NCI-H128 (cell line): ENCODE measurements around the gene NOP56.
A peak's percentile ranks its signal among the peaks of the same experiment; 100 is the strongest.

Source experiments
- DNase-seq: peaks from one replicate; lab custom pipeline; 2025; ENCODE audit not compliant: unreplicated experiment; lab: John Stamatoyannopoulos, UW

The NOP56 gene

DNA sequence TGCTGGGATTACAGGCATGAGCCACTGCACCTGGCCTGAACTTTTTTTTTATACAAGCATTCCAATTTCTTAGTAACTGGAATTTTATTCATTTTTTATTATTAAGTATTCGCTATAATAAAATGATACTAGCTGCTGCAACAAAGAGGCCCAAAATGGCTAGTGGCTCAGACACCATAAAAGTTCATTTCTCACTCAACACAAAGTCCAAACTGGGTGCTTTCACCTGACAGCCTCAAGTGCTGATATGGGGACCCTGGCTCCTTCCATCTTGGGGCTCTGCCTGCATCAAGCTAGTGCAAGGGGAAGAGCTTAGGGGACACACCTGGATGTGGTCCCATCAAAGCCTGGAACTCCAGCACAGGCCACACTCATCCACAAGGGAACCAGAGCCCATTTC, 12.2 kb upstream of the NOP56 start:
- DNase-seq: no peak

GRCh38 chr20:2640899-2641298, 11.5 kb upstream of the NOP56 start:
- no peak for DNase-seq

DNA sequence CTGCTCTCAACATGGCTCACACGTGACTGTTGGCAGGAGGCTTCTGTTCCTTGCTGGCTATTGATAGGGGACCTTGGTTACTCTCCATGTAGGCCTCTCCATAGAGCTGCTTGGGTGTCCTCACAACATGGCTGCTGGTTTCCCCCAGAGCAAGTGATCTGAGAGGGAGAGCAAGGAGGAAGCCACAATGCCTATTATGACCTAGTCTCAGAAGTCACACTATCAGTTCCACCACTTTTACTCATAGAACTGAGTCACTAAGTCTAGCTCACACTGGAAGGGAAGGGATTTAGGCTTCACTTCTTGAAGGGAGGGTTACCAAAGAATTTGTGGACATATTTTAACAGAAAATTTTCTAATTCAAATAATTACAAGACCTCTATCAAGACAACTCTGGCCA, 8.7 kb upstream of the NOP56 start:
- no peak for DNase-seq

DNA sequence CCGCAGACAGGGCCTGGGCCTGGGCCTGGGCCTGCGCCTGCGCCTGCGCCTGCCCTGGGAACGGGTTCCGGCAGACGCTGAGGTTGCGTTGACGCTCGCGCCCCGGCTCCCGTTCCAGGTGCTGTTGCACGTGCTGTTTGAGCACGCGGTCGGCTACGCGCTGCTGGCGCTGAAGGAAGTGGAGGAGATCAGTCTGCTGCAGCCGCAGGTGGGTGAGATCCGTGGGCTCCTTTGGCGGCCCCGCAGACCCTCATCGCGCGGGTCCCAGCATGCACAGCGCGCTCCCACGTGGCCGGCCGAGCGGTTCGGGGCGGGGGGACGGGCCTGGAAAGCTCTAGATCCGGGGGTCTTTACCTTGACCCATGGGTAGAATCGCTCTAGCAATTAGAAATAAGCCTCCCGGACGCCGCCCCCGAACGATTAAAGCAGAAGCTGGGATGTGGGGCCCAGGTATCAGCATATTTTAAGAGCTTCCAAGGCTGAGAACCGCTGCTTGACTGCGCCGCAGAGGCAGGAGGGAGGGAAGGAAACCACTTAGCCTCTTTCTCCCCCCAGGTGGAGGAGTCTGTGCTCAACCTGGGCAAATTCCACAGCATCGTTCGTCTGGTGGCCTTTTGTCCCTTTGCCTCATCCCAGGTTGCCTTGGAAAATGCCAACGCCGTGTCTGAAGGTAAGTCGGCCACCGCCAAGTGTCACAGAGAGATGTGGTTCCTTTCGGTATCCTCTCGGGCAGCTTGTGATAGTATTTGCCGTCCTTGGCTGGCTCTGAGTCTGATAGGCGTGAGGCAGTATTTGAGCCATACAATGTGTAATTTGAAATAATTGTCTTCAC, 508 bp downstream of the NOP56 start:
- no peak for DNase-seq

- no peak for DNase-seq
These were observed 1.3 kb downstream of the NOP56 start for GRCh38 chr20:2653556-2654383.

GRCh38 chr20:2654384-2654822, 2.0 kb downstream of the NOP56 start:
- DNase-seq: no peak

GRCh38 chr20:2654831-2655230, 2.4 kb downstream of the NOP56 start:
- DNase-seq: no peak

DNA sequence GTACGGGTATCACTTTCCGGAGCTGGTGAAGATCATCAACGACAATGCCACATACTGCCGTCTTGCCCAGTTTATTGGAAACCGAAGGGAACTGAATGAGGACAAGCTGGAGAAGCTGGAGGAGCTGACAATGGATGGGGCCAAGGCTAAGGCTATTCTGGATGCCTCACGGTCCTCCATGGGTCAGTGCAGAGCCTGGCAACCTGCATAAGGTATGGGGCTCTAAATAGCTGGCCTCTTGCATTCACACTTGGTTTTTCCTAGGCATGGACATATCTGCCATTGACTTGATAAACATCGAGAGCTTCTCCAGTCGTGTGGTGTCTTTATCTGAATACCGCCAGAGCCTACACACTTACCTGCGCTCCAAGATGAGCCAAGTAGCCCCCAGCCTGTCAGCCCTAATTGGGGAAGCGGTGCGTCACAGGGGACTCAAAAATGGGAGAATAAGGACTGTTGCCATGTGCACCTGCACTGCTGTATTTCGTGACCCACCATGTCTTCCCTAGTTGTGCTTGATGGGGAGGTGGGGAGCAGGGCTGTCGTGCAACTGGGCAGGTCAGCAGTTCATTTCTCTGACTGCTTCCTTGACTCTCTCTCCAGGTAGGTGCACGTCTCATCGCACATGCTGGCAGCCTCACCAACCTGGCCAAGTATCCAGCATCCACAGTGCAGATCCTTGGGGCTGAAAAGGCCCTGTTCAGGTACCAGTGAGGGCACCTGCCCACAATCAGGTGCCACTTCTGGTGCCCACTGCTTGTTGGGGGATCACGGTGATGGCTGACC, 3.1 kb downstream of the NOP56 start:
- no peak for DNase-seq

- DNase-seq: no peak
These were observed 4.2 kb downstream of the NOP56 start for GRCh38 chr20:2656471-2657117.

GRCh38 chr20:2657241-2657640, 4.8 kb downstream of the NOP56 start:
- DNase-seq: no peak

- DNase-seq: no peak
These were observed 5.2 kb downstream of the NOP56 start for GRCh38 chr20:2657674-2658073.

- no peak for DNase-seq
These were observed 6.3 kb downstream of the NOP56 start for GRCh38 chr20:2658414-2659354.

DNA sequence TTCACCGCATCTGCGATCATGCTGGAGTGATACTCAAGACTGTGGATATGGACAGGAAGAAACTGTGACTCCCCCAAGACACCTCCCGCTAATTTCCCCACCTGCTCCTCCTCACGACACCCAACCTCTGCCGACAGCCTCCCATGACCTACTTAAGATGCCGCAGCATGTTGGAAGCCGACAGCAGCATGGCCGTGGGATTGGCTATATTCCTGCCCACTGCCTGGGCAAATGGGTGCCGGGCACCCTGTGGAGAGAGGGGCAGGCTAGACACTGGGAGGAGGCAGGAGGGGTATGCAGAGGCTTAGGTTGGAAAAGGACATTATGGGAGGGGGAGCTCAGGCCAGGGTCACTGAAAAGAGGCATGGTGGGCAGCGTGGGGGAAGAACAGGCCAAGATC, 7.1 kb downstream of the NOP56 start:
- no peak for DNase-seq

- DNase-seq: no peak
These were observed 11.0 kb downstream of the NOP56 start for GRCh38 chr20:2663364-2663886.

DNA sequence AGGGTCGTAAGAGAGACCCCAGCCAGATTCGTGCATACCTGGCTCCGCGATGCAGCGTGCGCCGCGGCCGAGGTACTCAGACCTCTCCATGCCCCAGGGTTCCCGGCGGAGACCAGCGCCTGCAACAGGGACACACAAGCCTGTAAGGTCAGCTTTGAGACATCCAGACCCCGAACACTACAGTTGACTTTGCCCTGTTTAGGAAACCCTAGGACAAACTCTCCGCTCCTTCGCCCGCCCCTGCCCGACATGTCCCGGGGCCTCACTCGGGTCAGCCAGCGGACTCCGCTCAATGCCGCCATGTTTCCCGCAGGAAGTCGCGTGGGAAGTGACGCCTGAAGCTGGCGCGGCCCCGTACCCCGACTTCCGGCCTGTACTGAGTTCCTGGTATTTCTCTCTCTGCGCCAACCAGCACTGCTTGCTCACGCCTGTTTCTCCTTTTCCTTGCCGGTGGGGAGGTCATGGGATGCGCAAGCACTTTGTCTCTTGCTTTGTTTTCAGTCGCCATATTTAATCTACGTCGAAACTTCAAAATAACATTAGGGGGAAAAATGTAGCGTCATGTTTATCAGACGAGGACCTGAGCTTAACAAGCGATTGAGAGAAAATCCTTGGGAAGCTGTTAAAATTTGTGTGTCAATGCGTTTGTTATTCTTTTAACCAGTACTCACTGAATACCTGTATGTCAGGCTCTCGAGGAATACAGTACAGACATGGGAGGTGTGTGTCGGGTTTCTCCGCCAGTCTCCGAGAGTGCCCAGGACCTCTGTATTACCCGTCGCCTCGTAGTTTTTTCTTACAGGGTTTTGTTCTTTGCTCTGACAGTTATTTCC, 11.7 kb downstream of the NOP56 start, which contains the start of gene IDH3B:
IDH3B (minus strand) TSS at position 330 of the 833 bp plus-strand sequence; CDS start at position 302, 28 bp downstream.
- peak; percentile 68 for DNase-seq

DNA sequence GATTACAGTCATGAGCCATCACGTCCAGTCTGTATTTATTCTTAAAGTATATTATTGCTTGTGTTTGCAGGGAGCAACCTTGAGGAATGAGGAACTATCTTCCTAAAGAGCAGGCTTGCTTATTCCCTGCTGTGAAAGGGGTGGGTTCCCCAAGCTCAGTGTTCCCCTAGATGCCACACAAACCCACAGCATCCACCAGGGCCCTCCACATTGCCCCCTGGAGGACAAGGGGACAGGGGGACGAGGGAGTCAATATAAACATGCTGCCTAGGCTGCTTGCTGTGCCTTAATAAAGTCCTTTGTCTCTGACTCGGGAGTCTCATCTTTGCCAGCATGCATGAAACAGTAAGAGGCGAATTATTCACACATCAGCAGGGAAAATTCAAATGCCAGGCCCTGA, 19.5 kb downstream of the NOP56 start:
- no peak for DNase-seq

GRCh38 chr20:2672446-2672845, 20.0 kb downstream of the NOP56 start:
- no peak for DNase-seq

GRCh38 chr20:2673453-2673852, 21.0 kb downstream of the NOP56 start:
- DNase-seq: no peak

DNA sequence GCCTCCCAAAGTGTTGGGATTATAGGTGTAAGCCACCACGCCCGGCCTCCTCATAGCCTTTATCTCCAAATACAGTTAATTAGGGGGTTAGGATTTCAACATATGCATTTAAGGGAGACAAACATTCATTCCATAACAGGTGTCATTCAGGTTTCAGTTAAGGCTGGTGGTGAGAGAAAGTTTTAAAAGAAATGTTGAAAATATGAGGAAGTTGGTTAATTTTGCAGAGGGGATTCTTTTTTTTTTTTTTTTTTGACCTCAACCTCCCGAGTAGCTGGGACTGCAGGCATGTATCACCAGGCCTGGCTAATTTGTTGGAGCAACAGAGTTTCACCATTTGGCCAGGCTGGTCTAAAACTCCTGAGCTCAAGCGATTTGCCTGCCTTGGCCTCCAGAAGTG, 27.6 kb downstream of the NOP56 start:
- no peak for DNase-seq
